Ovary (tissue), 9 donors: ENCODE results near the gene FLNB. TPM values are rescaled to one million over a fixed set of nuclear protein-coding genes. Genes with fewer than 3 reads are reported as not detected.

Source experiments
- DNase-seq, 5 donors: peaks; one replicate each; pipeline ENCODE4 v3.0.0-alpha.2; 2019 to 2020
- H3K27ac ChIP-seq, 2 donors: fragments of 200-600 bp; one replicate each; pipeline versions ENCODE4 v1.5.1 to v1.8.0; 2019 to 2022
- H3K27me3 ChIP-seq: fragments of 200-600 bp; one replicate; pipeline ENCODE4 v1.8.0; 2022
- H3K36me3 ChIP-seq: fragments of 200-600 bp; sonication (generic); one replicate; pipeline ENCODE4 v1.5.1; 2019
- H3K4me1 ChIP-seq: one replicate; pipeline ENCODE4 v1.8.1; 2013; ENCODE audit warnings: mild to moderate bottlenecking, moderate library complexity; ENCODE audit not compliant: insufficient read depth
- H3K4me3 ChIP-seq: fragments of 200-600 bp; sonication (generic); one replicate; pipeline ENCODE4 v1.5.1; 2017
- H3K9me3 ChIP-seq, 2 donors: fragments of 200-600 bp in 1 of 2; sonication (generic) in 1 of 2; one replicate each; pipeline versions ENCODE4 v1.5.1 to v1.8.1; 2013 to 2019; ENCODE audit warnings: mild to moderate bottlenecking in 1 of 2, moderate library complexity in 1 of 2
- EP300 ChIP-seq: sonication (generic); formaldehyde crosslinking; IDR thresholded peaks from one replicate; pipeline ENCODE4 v1.6.1; 2017; ENCODE audit warnings: antibody characterized with exemption
- POLR2A ChIP-seq: fragments of 450-650 bp; IDR thresholded peaks from one replicate; pipeline ENCODE4 v1.6.1; 2017; ENCODE audit warnings: antibody characterized with exemption, mild to moderate bottlenecking, moderate library complexity
- WGBS, 3 donors: extraction: QIAGEN DNeasy Blood & Tissue Kit in 1 of 3; methylation state at CpG; one replicate each; pipeline versions ENCODE4 v1.1.5 to v1.1.7; 2013 to 2017; 5-methylcytosine and 5-hydroxymethylcytosine counted together
- intact Hi-C, 4 donors: fragments of 100-400 bp; cut with DNase I; formaldehyde crosslinking; loops; one replicate each; pipeline versions ENCODE4 v1.11.0 to v1.15.1; 2022 to 2023
- polyA plus RNA-seq, 2 donors: library from polyadenylated mRNA; stranded (reverse); fragments of 200-250 nt in 1 of 2; fragments of 350-450 nt in 1 of 2; fragmentation: Illumina TruSeq in 1 of 2; extraction: RNeasy Lipid Tissue Mini Kit (QIAGEN cat#74804) in 1 of 2; gene quantifications; one replicate each; pipeline ENCODE4 v1.2.3, GENCODE V29; 2013 to 2014
- total RNA-seq, 7 donors: library from RNA; depleted of rRNA in 2 of 7; stranded (reverse); fragments of >200 nt in 2 of 7; fragmentation: NEBNext Ultra II Directional in 3 of 7; extraction: Animal tissue kit (Norgen Biotek cat#: 25700) in 3 of 7; gene quantifications; one replicate each; pipeline versions ENCODE4 v1.1.0 to v1.2.4, GENCODE V29; 2016 to 2023
- TF ChIP-seq, protein P1 (sequence below), 3 donors: fragments of 450-650 bp in 2 of 3; fragments of 200-600 bp in 1 of 3; IDR thresholded peaks; one replicate each; pipeline versions ENCODE4 v1.5.1 to v1.8.0; 2016 to 2022; ENCODE audit warnings: antibody characterized with exemption in 3 of 3, mild to moderate bottlenecking in 1 of 3
- donor health status: DM: no; HTN: no; CAD: no; lungs with moderate emphysema.
- donor health status: DM: no; HTN: no; CAD: no.
- donor health status: Bipolar disorder and iron deficiency.
- donor health status: DM: yes; HTN: yes; CAD: no.
- donor health status: DM: no; HTN: no; CAD: no.
- donor health status: DM: yes; HTN: yes; CAD: no.

Gene FLNB
- total and polyA plus RNA-seq, 9 donors = 51.9 to 190 (median 126) TPM

GRCh38 chr3:57972531-57973111, 35.6 kb upstream of the FLNB start:
- DNase-seq = no peak
- 52 to 66% (median 60%) methylated on average over 9 of the region's 9 CpGs for WGBS, 3 donors
- Histone ChIP-seq H3K4me3 (no peak overlapping the region), H3K9me3 (no peaks in the 10 kb centered on the region), H3K4me1 (no peaks in the 10 kb centered on the region), H3K36me3 (no peaks in the 10 kb centered on the region), H3K27me3 (no peaks in the 10 kb centered on the region), H3K27ac (no peak overlapping the region)
- TF ChIP-seq EP300 (no peak), POLR2A (no peak)
- TF ChIP-seq, protein P1, sequence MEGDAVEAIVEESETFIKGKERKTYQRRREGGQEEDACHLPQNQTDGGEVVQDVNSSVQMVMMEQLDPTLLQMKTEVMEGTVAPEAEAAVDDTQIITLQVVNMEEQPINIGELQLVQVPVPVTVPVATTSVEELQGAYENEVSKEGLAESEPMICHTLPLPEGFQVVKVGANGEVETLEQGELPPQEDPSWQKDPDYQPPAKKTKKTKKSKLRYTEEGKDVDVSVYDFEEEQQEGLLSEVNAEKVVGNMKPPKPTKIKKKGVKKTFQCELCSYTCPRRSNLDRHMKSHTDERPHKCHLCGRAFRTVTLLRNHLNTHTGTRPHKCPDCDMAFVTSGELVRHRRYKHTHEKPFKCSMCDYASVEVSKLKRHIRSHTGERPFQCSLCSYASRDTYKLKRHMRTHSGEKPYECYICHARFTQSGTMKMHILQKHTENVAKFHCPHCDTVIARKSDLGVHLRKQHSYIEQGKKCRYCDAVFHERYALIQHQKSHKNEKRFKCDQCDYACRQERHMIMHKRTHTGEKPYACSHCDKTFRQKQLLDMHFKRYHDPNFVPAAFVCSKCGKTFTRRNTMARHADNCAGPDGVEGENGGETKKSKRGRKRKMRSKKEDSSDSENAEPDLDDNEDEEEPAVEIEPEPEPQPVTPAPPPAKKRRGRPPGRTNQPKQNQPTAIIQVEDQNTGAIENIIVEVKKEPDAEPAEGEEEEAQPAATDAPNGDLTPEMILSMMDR (IDR thresholded peaks at IDR 0.05) = no peak
- intact Hi-C loops = no loop called here

- Histone ChIP-seq H3K4me3 (no peak overlapping the region), H3K4me1 (no peaks in the 10 kb centered on the region), H3K27ac (no peak overlapping the region), H3K27me3 (no peaks in the 10 kb centered on the region), H3K9me3 (no peaks in the 10 kb centered on the region), H3K36me3 (no peaks in the 10 kb centered on the region)
- no peak for DNase-seq
- WGBS, 3 donors = 92 to 97% (median 96%) methylated on average over 13 of the region's 13 CpGs
- TF ChIP-seq, protein P1 (IDR thresholded peaks at IDR 0.05) = no peak
- TF ChIP-seq EP300 (no peak), POLR2A (no peak)
- intact Hi-C loops = no loop called here
Observed at GRCh38 chr3:57973715-57974477, 34.3 kb upstream of the FLNB start.

GRCh38 chr3:57974796-57975388, 33.3 kb upstream of the FLNB start:
- intact Hi-C loops = no loop called here

GRCh38 chr3:57977818-57978235, 30.4 kb upstream of the FLNB start:
- Histone ChIP-seq H3K36me3 (no peaks in the 10 kb centered on the region), H3K4me3 (no peak overlapping the region), H3K4me1 (no peaks in the 10 kb centered on the region), H3K27ac (no peak overlapping the region), H3K27me3 (no peaks in the 10 kb centered on the region), H3K9me3 (no peaks in the 10 kb centered on the region)
- 41 to 50% (median 49%) methylated on average over 4 of the region's 4 CpGs for WGBS, 3 donors
- intact Hi-C loops = no loop called here
- DNase-seq = no peak
- TF ChIP-seq, protein P1 (IDR thresholded peaks at IDR 0.05) = no peak
- no peak for TF ChIP-seq POLR2A
- TF ChIP-seq EP300 = no peak

More at GRCh38 chr3:57974796-57975388, 33.3 kb upstream of the FLNB start:
- TF ChIP-seq POLR2A (no peak), EP300 (no peak)
- TF ChIP-seq, protein P1 (IDR thresholded peaks at IDR 0.05) = no peak
- WGBS, 3 donors = 58 to 65% (median 62%) methylated on average over 6 of the region's 6 CpGs
- H3K4me3 ChIP-seq = no peak overlapping the region
- no peak for DNase-seq
- H3K27me3 ChIP-seq = no peaks in the 10 kb centered on the region
- H3K36me3 ChIP-seq = no peaks in the 10 kb centered on the region
- H3K4me1 ChIP-seq = no peaks in the 10 kb centered on the region
- H3K27ac ChIP-seq = no peak overlapping the region
- no peaks in the 10 kb centered on the region for H3K9me3 ChIP-seq
